GM12878 (cell line): ENCODE data around the gene ABCC9. TPM values are rescaled to one million over a fixed set of nuclear protein-coding genes. Genes with fewer than 3 reads are reported as not detected.

Experiments
- ATAC-seq: fragments of 200-7000 bp; cut with Tn5 transposase; 3 replicates; pipeline ENCODE4 v1.9.1; 2020; ENCODE audit warnings: mild to moderate bottlenecking, moderate library complexity
- BruUV-seq: library from RNA; stranded (reverse); fragments of 400-500 nt; replicated peaks from 2 replicates; lab custom pipeline; 2021; lab: Mats Ljungman, UMichigan
- CTCF ChIA-PET: fragments of 300-600 bp; sonication (Branson Sonifier 250); formaldehyde crosslinking; extraction: SDS; loops from one replicate; lab custom pipeline; 2021; ENCODE audit warnings: inconsistent platforms; lab: Yijun Ruan, JAX
- POLR2A ChIA-PET: fragments of 350-600 bp; formaldehyde crosslinking; extraction: SDS; loops from one replicate; lab custom pipeline; 2021; ENCODE audit warnings: inconsistent platforms; lab: Charles Lee
- RAD21 ChIA-PET: fragments of 300-600 bp; sonication (Branson Sonifier 250); formaldehyde crosslinking; loops from one replicate; lab custom pipeline; 2023; ENCODE audit warnings: antibody characterized with exemption; ENCODE audit not compliant: unreplicated experiment; lab: Charles Lee
- SMC1A ChIA-PET: fragments of 300-600 bp; sonication (Branson Sonifier 250); formaldehyde crosslinking; loops from one replicate; lab custom pipeline; 2023; ENCODE audit not compliant: unreplicated experiment, uncharacterized antibody; lab: Charles Lee
- DNase-seq: peaks from one replicate; pipeline ENCODE4 v3.0.0-alpha.2; 2011; ENCODE audit warnings: low read depth, low spot score
- FAIRE-seq: peaks from 3 replicates; lab custom pipeline; 2011; peaks lifted over from hg19 to GRCh38; lab: Jason Lieb, UNC
- H2AFZ ChIP-seq: 2 replicates; pipeline ENCODE4 v1.6.0; 2011; ENCODE audit warnings: low read depth, low read length, control low read depth; ENCODE audit not compliant: control insufficient read depth
- H3K27ac ChIP-seq: 2 replicates; pipeline ENCODE4 v1.5.1; 2011; ENCODE audit warnings: control low read depth; ENCODE audit not compliant: control insufficient read depth, insufficient read depth
- H3K27me3 ChIP-seq, 2 experiments: replicated peaks in 1 of 2; 2 replicates each; pipeline versions ENCODE4 v1.6.0 to v1.6.1; 2011; ENCODE audit warnings: low read length in 1 of 2; ENCODE audit not compliant: control insufficient read depth in 2 of 2, insufficient read depth in 2 of 2
- H3K36me3 ChIP-seq, 2 experiments: 2 replicates each; pipeline ENCODE4 v1.5.1; 2011; ENCODE audit warnings: low read length in 1 of 2; ENCODE audit not compliant: control insufficient read depth in 2 of 2, insufficient read depth in 2 of 2
- H3K4me1 ChIP-seq: 2 replicates; pipeline ENCODE4 v1.6.1; 2011; ENCODE audit warnings: mild to moderate bottlenecking, low read length, moderate library complexity, mixed read lengths; ENCODE audit not compliant: control insufficient read depth, insufficient read depth
- H3K4me2 ChIP-seq: 2 replicates; pipeline ENCODE4 v1.6.0; 2011; ENCODE audit warnings: control low read depth; ENCODE audit not compliant: control insufficient read depth, insufficient read depth
- H3K4me3 ChIP-seq: fragments of 200-600 bp; sonication (generic); 2 replicates; pipeline ENCODE4 v1.5.1; 2016
- H3K79me2 ChIP-seq: 2 replicates; pipeline ENCODE4 v1.6.0; 2011; ENCODE audit warnings: low read length; ENCODE audit not compliant: control insufficient read depth, insufficient read depth
- H3K9ac ChIP-seq: 2 replicates; pipeline ENCODE4 v1.8.0; 2011; ENCODE audit warnings: low read length, control low read depth, mixed read lengths; ENCODE audit not compliant: control insufficient read depth, insufficient read depth
- H3K9me3 ChIP-seq: replicated peaks from 3 replicates; pipeline ENCODE4 v1.5.1; 2011; ENCODE audit warnings: mild to moderate bottlenecking, low read length; ENCODE audit not compliant: control insufficient read depth, insufficient read depth
- H4K20me1 ChIP-seq: 2 replicates; pipeline ENCODE4 v1.6.0; 2011; ENCODE audit not compliant: control insufficient read depth, insufficient read depth
- CBX3 ChIP-seq: fragments of 200-600 bp; sonication (generic); IDR thresholded peaks from 2 replicates; pipeline ENCODE4 v1.6.1; 2016; ENCODE audit warnings: low read depth, borderline replicate concordance
- IRF4 ChIP-seq: IDR thresholded peaks from 2 replicates; pipeline ENCODE4 v1.6.1; 2011; ENCODE audit warnings: low read depth, low read length
- JUND ChIP-seq: IDR thresholded peaks from 2 replicates; pipeline ENCODE4 v1.6.1; 2012; ENCODE audit warnings: low read depth, mild to moderate bottlenecking, low read length, improper control_type of control experiment, moderate library complexity
- LARP7 ChIP-seq: fragments of 450-650 bp; IDR thresholded peaks from 2 replicates; pipeline ENCODE4 v1.6.1; 2017; ENCODE audit warnings: mild to moderate bottlenecking
- PAX8 ChIP-seq: fragments of 450-650 bp; IDR thresholded peaks from 2 replicates; pipeline ENCODE4 v1.6.1; 2017; ENCODE audit warnings: mild to moderate bottlenecking, moderate library complexity
- SMC3 ChIP-seq: IDR thresholded peaks from 2 replicates; pipeline ENCODE4 v1.6.1; 2011; ENCODE audit warnings: low read length, improper control_type of control experiment, borderline replicate concordance
- TCF7 ChIP-seq: IDR thresholded peaks from 2 replicates; pipeline ENCODE4 v1.6.1; 2014; ENCODE audit warnings: antibody characterized with exemption, borderline replicate concordance
- in situ Hi-C: fragments of 300-500 bp; cut with MboI; formaldehyde crosslinking; loops from 9 replicates; pipeline ENCODE4 v1.14.3; 2018; ENCODE audit warnings: mixed read lengths
- intact Hi-C: fragments of 100-400 bp; cut with micrococcal nuclease; formaldehyde crosslinking; loops from one replicate; pipeline ENCODE4 v1.14.2; 2022; ENCODE audit not compliant: unreplicated experiment
- polyA plus RNA-seq, 11 experiments: library from polyadenylated mRNA; depleted of rRNA in 4 of 11; unstranded in 6 of 11; stranded (reverse) in 5 of 11; fragments of >200 nt; fragmentation: Nextera tagmentation in 4 of 11; fragmentation: Illumina TruSeq in 1 of 11; extraction: Ambion mirVana in 4 of 11; extraction: Trizol in 1 of 11; gene quantifications; 1 replicate in 1 of 11; 2 replicates in 10 of 11; pipeline versions ENCODE4 v1.2.1 to v1.2.3, GENCODE V29; 2011 to 2016; ENCODE audit warnings: inconsistent platforms in 2 of 11, missing spikeins in 2 of 11, low read depth in 1 of 11
- total RNA-seq, 4 experiments: library from RNA; depleted of rRNA in 3 of 4; stranded (reverse); fragments of >200 nt in 3 of 4; fragmentation: Illumina TruSeq in 1 of 4; extraction: Trizol in 1 of 4; gene quantifications; 2 replicates each; pipeline versions ENCODE4 v1.2.1 to v1.2.3, GENCODE V29; 2013 to 2021
- TF ChIP-seq, protein P1 (sequence below): fragments of 450-650 bp; IDR thresholded peaks from 2 replicates; pipeline ENCODE4 v1.6.1; 2017; ENCODE audit warnings: mild to moderate bottlenecking, moderate library complexity
- TF ChIP-seq, protein P2 (sequence below): IDR thresholded peaks from 2 replicates; pipeline ENCODE4 v1.6.1; 2012; ENCODE audit warnings: low read length, inconsistent platforms

Gene ABCC9
- total and polyA plus RNA-seq, 10 of the 15 experiments (the other 5 are each of a cell fraction or from before 2014, with no cell fraction given), result under 0.01 to 0.10 (median 0.04) TPM; not detected in 2

DNA sequence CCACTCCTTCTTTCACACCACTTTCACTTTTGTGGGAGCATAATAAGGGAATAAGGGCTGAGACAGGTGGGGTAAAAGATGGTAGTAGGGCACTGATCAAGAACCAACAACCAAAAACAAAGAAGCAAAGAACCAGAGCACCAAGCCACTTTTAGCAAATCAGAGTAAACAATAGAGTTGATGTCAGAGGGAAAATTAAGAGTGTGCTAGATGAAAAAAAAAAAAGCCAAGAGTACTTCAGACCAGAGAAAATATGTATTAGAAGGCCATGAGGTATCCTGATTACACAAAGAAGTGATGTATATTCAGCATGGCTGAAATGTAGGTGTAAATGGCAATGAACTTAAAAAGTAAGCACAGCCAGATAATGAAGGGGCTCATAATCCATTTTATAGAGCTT is 75.4 kb downstream of the ABCC9 start:
- H3K36me3 ChIP-seq, result no peaks in the 10 kb centered on the region
- no peak for TF ChIP-seq JUND
- TF ChIP-seq TCF7, result no peak
- TF ChIP-seq, protein P1, sequence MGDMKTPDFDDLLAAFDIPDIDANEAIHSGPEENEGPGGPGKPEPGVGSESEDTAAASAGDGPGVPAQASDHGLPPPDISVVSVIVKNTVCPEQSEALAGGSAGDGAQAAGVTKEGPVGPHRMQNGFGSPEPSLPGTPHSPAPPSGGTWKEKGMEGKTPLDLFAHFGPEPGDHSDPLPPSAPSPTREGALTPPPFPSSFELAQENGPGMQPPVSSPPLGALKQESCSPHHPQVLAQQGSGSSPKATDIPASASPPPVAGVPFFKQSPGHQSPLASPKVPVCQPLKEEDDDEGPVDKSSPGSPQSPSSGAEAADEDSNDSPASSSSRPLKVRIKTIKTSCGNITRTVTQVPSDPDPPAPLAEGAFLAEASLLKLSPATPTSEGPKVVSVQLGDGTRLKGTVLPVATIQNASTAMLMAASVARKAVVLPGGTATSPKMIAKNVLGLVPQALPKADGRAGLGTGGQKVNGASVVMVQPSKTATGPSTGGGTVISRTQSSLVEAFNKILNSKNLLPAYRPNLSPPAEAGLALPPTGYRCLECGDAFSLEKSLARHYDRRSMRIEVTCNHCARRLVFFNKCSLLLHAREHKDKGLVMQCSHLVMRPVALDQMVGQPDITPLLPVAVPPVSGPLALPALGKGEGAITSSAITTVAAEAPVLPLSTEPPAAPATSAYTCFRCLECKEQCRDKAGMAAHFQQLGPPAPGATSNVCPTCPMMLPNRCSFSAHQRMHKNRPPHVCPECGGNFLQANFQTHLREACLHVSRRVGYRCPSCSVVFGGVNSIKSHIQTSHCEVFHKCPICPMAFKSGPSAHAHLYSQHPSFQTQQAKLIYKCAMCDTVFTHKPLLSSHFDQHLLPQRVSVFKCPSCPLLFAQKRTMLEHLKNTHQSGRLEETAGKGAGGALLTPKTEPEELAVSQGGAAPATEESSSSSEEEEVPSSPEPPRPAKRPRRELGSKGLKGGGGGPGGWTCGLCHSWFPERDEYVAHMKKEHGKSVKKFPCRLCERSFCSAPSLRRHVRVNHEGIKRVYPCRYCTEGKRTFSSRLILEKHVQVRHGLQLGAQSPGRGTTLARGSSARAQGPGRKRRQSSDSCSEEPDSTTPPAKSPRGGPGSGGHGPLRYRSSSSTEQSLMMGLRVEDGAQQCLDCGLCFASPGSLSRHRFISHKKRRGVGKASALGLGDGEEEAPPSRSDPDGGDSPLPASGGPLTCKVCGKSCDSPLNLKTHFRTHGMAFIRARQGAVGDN, result no peak
- TF ChIP-seq PAX8, result no peak
- no peak for TF ChIP-seq LARP7
- TF ChIP-seq IRF4, result no peak
- no peak for TF ChIP-seq SMC3
- TF ChIP-seq CBX3, result no peak
- TF ChIP-seq, protein P2, sequence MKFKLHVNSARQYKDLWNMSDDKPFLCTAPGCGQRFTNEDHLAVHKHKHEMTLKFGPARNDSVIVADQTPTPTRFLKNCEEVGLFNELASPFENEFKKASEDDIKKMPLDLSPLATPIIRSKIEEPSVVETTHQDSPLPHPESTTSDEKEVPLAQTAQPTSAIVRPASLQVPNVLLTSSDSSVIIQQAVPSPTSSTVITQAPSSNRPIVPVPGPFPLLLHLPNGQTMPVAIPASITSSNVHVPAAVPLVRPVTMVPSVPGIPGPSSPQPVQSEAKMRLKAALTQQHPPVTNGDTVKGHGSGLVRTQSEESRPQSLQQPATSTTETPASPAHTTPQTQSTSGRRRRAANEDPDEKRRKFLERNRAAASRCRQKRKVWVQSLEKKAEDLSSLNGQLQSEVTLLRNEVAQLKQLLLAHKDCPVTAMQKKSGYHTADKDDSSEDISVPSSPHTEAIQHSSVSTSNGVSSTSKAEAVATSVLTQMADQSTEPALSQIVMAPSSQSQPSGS, result no peak
- TF ChIP-seq, all 136 proteins: peak for 0
- FAIRE-seq (no peak), ATAC-seq (no peak), DNase-seq (no peak)
- Histone ChIP-seq H3K79me2 (no peaks in the 10 kb centered on the region), H3K27me3 (no peaks in the 10 kb centered on the region), H3K4me3 (no peak overlapping the region), H3K9ac (no peak overlapping the region), H2AFZ (no peak overlapping the region), H3K27ac (no peak overlapping the region), H4K20me1 (no peaks in the 10 kb centered on the region), H3K9me3 (no peaks in the 10 kb centered on the region), H3K4me1 (no peaks in the 10 kb centered on the region), H3K4me2 (no peak overlapping the region)
- in situ Hi-C loops, result no loop called here
- ChIA-PET SMC1A (no interaction called here), CTCF (no interaction called here), RAD21 (no interaction called here), POLR2A (no interaction called here)
- intact Hi-C loops, result no loop called here
- no TSS peak for BruUV-seq
